Suprapubic skin (tissue), 3 donors: Measurements from ENCODE around the gene PMEPA1.

ENCODE experiments used
- EP300 ChIP-seq: sonication (generic); formaldehyde crosslinking; IDR thresholded peaks from one replicate; pipeline ENCODE4 v1.6.1; 2017; ENCODE audit warnings: antibody characterized with exemption
- POLR2A ChIP-seq, 2 donors: fragments of 450-650 bp; IDR thresholded peaks; one replicate each; pipeline ENCODE4 v1.6.1; 2017; ENCODE audit warnings: antibody characterized with exemption in 2 of 2, mild to moderate bottlenecking in 2 of 2, moderate library complexity in 2 of 2
- TF ChIP-seq, protein P1 (sequence below), 2 donors: fragments of 200-600 bp in 1 of 2; fragments of 450-650 bp in 1 of 2; sonication (generic) in 1 of 2; IDR thresholded peaks; one replicate each; pipeline ENCODE4 v1.5.1; 2016 to 2019; ENCODE audit warnings: antibody characterized with exemption in 2 of 2, mild to moderate bottlenecking in 1 of 2, moderate library complexity in 1 of 2

DNA sequence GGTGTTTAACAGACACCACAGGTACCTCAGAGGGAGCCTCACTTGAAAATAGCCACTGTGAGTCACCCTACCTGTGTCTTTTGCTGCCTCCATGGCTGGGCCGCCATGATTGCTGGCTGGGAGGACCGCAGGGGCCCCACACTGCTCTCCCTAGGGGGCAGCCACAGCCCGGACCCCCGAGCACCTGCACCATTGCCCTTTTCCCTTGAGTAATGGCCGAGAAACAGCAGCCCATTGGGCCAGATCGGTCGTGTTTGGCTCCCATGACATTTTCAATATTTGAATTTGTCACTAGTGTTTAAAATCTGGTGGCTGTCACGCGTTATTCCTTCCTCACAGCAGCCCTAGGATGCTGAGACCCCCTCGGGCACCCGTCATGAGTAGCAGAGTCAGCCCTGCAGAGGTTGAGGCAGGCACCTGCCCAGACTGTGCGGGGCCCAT, 96.3 kb downstream of the PMEPA1 start:
- TF ChIP-seq, protein P1, sequence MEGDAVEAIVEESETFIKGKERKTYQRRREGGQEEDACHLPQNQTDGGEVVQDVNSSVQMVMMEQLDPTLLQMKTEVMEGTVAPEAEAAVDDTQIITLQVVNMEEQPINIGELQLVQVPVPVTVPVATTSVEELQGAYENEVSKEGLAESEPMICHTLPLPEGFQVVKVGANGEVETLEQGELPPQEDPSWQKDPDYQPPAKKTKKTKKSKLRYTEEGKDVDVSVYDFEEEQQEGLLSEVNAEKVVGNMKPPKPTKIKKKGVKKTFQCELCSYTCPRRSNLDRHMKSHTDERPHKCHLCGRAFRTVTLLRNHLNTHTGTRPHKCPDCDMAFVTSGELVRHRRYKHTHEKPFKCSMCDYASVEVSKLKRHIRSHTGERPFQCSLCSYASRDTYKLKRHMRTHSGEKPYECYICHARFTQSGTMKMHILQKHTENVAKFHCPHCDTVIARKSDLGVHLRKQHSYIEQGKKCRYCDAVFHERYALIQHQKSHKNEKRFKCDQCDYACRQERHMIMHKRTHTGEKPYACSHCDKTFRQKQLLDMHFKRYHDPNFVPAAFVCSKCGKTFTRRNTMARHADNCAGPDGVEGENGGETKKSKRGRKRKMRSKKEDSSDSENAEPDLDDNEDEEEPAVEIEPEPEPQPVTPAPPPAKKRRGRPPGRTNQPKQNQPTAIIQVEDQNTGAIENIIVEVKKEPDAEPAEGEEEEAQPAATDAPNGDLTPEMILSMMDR (IDR thresholded peaks at IDR 0.05) = no peak
- TF ChIP-seq EP300 (no peak), POLR2A (IDR thresholded peaks at IDR 0.05) (no peak)
